GM18505 (cell line): ENCODE results near the gene DAB2.

Source experiments
- ATAC-seq: cut with Tn5 transposase; IDR thresholded peaks from one replicate; pipeline ENCODE4 v1.9.1; 2021; ENCODE audit not compliant: unreplicated experiment
- POLR2A ChIP-seq: IDR thresholded peaks from 4 replicates; pipeline ENCODE4 v1.6.1; 2011; ENCODE audit warnings: borderline replicate concordance; ENCODE audit not compliant: insufficient read depth, insufficient read length; ENCODE audit errors: extremely low read depth

The DAB2 gene

DNA sequence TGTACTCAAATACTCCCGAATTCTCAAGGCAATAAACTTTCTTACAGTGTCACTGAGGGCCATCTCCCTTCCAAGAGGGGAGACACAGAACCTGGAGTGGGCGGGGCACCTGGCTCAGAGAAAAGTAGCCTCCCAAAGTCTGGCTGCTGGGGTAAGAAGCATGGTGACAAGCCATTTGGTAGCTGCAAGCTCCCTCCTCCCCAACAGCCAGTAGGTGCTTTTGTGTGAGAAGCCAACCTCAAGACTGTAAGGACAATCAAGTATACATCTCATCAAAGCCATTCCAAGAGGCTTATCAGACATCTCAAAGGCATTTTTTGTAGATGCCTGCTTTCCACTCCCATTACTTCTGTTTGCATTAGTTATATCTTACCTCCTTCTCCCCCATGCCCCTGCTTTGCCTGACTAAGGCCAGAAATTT lies 1.4 kb downstream of the DAB2 start:
- no peak for TF ChIP-seq POLR2A
- no peak for ATAC-seq

DNA sequence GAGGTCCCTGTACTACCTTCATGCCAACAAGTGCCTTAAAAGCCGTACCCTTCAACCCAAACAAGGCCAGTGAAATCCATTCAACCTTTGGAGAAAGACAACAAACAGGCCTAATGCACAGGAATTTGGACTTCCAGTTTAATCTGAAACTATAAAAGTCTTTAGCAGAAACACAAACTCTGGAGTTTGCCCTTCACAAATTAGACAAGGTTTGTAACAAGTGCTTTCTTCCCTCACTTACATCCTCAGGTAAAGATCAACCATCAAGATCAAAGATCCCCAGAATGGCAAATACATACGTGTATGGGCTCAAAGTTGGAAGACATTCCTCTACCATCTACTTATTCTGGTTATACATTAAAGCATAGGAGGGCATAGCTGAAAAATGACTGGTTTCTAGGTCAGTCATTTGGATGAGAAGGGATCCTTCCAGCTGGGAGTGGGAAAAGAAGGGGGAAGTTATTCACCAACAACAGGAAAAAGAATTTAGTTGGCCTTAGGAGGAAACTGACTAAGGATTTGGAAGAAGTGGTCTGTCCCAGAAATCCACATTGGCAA lies 2.0 kb downstream of the DAB2 start:
- ATAC-seq, result no peak
- no peak for TF ChIP-seq POLR2A

DNA sequence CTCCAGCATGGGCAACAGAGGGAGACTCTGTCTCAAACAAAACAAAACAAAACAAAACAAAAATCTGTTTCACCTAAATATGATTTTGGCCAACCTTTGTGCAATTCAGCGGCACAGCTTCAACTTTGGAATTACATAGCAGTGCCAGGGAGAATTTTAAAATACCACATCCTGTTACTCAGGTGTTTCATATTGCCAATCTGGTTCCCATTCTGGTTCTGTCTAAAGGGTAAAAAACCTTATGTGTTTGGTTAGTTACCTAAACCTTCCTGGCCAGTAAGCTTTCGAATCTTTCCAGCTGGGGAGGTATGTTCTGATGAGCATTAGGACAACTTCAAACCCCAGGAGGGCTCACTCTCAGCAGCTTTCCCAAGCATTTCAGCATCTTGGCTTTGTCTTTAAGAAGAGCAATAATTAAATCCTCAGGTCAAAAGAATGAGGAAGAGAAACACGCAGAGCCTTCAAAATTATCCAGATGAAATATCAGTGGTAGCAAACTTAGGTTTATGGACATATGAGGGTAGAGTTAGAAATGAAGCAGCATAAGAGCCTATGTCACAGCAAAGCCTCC lies 2.7 kb downstream of the DAB2 start:
- TF ChIP-seq POLR2A, result no peak
- no peak for ATAC-seq

DNA sequence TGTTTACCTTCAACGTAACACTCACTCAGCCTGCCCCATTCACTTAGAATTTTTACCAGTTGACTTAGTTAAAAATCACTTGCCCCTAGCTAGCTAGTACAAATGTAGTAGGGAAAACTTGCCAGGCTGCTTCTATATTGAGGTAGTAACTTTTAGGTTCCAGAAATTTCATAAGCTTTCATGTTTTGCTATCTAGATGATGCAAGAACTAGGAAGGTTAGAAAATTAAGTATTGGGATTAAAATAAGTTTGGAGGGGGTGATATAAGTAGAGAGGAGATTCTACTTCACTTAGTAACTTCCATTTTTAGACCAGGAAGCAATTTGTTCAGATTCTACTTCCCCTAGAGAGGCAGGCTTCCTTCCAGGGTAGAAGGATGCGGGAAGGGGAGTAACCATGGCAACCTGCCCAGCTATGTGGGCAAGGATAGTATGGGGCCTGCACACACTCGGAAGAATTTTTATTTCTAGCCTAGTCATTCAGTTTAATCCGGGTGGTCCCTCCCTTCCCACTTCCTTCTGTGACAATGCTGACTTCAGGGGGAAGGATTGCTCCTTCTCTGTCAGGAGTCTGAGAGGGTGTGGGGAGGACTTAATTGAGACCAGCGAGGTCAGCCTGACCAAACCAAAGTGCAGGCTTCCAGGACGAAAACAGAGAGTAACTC lies 4.2 kb downstream of the DAB2 start:
- TF ChIP-seq POLR2A, result no peak
- no peak for ATAC-seq

DNA sequence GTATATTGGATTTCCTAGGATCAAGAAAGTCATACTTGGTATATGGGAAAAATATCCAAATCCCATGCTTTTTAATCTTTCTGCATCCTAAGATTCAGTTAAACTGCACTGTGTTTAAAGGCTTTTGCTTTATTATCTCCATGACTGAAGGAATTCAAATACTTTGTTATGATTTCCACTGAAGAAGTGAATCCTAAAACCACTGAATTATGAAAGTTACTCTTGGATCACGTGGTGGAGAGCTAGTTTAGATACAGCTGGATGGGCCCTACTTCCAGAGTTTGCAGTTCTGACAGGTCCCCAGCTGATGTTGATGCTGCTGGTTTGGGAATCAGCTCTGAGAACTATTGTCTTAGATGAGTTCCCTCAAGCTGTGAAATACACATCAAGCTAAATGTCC lies 5.0 kb downstream of the DAB2 start:
- no peak for TF ChIP-seq POLR2A

DNA sequence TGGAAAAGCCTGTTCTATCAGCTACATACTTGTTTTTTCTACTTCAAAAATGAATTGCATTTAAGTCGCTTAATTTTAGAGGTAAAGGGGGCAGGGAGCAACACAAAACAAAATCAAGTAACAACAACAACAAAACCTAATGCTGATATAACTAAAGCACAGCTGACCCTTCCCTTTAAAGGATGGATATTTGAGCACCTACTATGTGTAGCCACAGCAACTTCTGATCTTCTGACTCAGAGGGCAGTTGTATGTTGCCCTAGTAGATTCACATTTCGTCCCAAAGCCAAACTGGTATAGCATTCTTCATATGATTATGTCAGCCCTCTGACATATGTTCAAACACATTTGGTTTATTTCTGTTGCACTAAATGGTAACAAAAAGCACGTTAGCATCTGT lies 6.8 kb downstream of the DAB2 start:
- no peak for ATAC-seq
- TF ChIP-seq POLR2A, result no peak

More for the DNA sequence above, 5.0 kb downstream of the DAB2 start:
- no peak for ATAC-seq

DNA sequence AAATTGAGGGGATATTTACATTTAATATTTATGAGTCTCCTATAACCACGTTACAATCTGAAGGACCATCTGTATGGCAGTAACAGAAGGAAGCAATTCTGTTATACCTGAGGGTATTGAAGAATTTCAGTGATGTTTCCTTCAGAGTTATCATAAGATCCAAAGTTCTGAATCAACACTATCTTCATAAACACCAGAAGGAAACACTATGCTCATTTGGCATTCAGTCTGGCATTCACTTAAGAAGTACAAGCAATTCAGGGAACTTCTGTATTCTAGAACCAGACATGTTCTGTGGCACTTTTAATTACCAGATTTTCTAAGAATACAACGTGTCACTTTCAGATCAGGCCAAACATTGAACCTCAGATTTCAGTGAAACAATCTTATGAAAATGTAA lies 9.6 kb downstream of the DAB2 start:
- TF ChIP-seq POLR2A, result no peak

DNA sequence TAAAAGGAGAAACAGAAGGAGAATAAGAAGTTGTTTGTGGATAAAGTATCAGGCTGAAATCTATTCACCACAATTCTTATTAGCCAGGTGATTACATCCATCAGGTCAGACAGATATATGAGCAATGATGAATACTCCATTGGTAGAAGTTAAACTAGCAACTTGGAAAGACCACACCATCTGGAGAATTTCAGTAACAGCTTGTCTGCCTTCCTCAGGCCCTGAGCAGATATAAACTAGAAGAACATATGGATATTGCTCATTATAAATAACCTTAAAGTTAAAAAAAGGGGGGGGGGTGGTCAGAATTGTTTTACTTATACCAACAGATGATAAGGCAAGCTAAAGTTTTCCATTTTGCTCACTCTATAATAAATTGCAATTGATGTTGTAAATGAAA lies 10.4 kb downstream of the DAB2 start:
- no peak for ATAC-seq
- TF ChIP-seq POLR2A, result no peak

More for the DNA sequence above, 9.6 kb downstream of the DAB2 start:
- no peak for ATAC-seq

DNA sequence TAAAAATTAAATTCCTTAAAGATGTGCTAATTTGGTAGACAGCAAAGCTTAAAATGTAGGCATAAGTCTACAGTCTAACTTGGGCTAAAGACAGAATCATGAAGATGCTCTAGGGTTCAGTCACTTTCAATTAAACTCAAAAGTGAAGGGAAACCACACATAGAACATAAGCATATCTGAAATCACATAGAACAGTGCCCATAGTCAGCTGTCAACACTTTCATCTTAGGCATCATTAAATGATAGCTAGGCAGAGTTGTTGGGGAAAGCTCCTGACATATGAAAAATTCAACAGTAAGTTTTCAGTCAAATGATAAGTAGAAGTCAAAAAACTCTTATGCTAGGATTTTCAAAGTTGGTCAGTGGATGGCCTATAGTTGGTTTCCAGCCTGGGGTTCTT lies 11.0 kb downstream of the DAB2 start:
- ATAC-seq, result no peak
- TF ChIP-seq POLR2A, result no peak

DNA sequence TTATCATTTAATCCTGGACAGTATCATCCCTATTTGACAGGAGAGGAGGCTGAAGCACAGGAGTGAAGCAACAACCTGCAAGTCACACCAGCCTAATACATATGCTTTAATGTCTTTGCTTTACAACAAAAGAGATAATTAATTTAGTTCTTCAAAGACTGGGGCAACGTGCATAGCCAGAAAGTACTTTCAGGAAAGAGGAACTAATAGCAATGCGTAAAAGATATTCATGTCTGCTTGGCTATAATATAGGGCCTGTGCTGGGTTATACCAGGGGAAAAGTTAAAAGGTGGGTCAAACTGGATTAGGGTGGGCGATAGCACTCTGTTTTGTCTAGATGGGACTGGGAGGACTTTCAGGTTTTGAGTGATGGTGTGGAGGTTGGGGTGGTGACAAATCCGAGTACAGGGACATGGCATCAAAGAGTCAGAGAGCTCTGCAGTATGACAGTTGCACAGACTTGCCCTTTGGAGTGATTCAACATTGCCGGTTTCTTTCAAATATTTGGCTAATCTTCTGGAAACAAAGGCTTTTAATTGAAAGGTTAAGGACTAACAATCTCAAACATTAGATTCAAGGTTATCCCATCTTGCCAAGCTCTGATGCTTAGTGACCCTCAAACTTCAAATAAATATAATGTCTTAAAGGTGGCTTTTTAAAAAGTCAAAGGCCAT lies 11.9 kb downstream of the DAB2 start:
- TF ChIP-seq POLR2A, result no peak
- no peak for ATAC-seq

DNA sequence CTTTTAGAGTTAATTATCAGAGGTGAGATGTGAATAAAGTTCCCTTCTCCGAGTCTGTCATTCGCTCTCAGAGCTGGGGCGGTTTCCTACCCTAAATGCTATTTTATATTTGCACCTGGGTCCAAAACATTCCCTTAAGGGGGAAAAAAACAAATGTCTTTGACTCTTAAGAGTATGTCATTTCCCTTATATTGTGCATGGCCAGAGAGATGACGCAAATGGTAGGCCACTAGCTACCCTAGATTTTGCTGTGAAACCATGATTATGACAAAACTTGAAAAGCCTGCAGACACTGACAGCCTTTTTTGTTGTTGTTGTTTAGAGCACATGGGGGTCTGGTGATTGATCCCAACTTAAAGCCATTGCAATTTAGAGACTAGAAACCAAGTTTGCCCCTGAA lies 12.8 kb downstream of the DAB2 start:
- no peak for ATAC-seq
- no peak for TF ChIP-seq POLR2A

DNA sequence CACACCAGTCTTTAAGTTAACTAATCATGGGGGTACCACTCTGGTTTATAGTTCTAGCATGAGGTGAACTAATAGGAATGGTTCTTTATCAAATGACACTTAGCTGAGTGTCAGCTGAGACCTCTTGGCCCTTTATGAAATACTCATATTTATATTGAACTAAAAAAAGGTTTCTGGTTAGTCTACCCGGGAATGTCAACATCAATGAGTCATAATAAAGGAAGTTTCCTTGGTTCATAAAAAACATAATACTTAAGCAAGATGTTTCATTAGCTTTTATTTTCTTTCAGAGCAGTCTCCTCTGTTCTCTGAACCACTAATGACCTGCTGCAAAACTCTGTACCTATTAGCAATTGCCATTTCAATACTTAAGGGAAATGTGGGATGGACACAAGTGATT lies 13.7 kb downstream of the DAB2 start:
- ATAC-seq, result no peak
- no peak for TF ChIP-seq POLR2A

DNA sequence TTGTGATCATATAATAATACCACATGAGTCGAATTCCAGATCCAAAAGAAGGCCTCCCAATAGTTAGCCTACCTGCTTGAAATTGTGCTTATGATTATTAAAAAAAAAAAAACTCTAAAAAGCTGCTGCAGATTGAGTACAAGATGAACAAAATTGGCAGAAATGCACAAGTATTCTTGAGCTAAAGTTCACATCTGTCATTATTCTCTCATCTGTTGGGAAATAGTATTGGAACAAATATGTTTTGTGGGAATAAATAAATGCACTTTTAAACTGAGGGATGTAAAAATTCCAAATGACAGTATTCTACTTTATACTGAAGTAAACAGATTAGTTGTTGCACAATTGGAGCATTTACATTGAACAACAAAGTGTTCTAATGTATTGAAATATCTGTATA lies 15.7 kb downstream of the DAB2 start:
- no peak for ATAC-seq
- TF ChIP-seq POLR2A, result no peak
